NCI-H1436 treated with DMSO at 0.1 percent for 48 hours (cell line): ENCODE results near the gene TMEM106C.

Experiments
- DNase-seq: peaks from one replicate; lab custom pipeline; 2025; lab: John Stamatoyannopoulos, UW

TMEM106C gene

DNA sequence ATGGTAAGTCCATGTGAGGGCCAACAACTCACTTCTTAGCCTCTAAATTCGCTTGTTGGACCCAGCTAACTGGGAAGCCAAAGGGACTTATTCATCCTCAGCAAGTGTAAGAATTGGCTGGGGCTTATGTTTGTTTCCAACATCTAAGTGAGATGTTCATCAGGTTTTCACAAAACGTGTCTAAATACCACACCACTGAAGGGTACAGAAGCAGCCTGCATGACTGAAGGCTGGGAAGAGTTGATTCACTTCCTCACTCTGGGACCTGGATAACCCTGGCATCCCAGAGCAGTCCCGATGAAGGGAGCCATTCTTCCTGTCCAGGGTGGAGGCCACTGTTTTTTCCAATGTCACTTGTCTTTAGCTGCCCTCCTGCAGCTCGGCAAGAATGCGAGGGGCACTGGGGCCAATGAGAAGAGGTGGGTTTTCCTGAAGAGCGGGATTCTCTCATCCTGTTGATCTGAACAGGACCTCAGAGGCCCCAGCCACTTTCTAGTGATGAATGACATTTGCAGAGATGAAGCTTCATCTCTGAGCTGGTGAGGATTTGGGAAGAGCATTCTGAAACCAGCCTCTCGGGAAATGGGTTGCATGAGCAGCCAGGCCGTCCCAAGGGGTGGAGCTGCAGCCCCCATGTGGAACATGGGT, 53.1 kb downstream of the TMEM106C start:
- no peak for DNase-seq

DNA sequence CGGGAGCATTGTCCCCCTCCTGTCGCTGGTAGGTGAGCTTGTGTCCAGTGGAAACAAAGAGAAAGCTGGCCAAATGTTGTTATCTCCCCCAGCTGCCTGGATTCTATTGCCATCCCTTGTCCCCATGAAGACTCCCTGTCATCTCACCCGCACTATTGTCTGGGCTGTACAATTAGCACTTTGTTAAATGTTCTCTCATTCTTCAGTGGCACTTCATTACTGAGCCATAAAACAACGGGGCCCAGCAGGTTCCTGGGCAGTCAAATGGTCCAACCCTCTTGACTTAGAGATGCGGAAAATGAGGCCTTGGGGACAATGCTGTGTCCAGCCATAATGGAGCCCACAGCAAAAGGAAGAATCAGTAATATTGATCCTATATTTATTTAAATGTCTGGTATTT, 54.1 kb downstream of the TMEM106C start:
- DNase-seq = no peak

DNA sequence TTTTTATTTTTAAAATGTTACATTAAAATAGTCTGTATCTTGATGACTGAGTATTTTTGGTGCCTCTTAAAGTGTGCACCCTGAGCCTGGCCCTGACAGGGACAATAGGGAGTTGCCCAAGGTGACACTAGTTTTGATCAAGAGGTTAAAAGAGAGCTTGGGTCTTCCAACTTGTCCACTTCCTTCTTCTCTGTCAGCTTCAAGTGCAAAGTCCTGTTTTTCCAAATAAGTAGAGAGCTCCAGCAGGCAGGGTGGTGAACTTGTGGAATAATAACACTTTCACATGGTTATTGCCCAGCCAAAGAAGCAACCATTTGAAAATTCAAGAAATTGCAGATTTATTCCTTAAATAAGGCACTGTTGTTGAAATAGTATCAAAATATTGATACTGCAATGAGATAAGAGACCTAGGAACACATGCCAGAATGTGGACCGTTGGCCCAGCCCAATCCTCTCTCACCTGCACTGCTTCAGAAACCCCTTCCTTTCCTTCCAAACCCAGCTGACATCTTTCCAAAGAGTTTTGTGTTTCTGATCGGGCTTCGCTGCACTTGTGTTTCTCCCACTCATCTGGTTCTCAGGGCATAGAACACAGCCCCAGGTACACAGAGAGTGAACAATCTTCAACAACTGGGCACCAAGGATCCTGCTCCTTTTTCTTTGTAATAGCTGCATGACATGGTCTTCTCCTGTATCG, 54.7 kb downstream of the TMEM106C start:
- no peak for DNase-seq
